Measurements from ENCODE around the gene ATRN.

DNA sequence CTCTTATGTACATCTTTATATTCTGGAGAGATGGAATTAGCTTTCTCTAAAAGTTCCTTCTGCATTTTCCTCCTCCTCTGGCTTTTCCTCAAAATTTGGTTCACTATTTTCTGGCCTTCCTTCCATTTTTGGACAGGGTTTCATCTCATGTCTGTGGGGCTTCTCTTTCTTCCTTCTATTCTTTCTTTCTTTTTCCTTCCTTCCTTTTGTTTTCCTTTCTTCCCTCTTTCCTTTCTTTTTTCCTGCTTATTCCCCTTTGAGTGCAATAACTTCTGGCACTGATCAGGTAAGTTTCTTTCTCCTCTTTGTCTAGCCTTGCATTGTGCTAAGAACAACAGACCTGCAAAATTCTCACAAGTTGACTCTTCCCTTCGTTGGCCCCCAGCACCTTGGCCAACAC, 5.5 kb upstream of the ATRN start:
- TF ChIP-seq, protein P1, sequence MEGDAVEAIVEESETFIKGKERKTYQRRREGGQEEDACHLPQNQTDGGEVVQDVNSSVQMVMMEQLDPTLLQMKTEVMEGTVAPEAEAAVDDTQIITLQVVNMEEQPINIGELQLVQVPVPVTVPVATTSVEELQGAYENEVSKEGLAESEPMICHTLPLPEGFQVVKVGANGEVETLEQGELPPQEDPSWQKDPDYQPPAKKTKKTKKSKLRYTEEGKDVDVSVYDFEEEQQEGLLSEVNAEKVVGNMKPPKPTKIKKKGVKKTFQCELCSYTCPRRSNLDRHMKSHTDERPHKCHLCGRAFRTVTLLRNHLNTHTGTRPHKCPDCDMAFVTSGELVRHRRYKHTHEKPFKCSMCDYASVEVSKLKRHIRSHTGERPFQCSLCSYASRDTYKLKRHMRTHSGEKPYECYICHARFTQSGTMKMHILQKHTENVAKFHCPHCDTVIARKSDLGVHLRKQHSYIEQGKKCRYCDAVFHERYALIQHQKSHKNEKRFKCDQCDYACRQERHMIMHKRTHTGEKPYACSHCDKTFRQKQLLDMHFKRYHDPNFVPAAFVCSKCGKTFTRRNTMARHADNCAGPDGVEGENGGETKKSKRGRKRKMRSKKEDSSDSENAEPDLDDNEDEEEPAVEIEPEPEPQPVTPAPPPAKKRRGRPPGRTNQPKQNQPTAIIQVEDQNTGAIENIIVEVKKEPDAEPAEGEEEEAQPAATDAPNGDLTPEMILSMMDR (IDR thresholded peaks at IDR 0.05) = no peak
- no peak for TF ChIP-seq POLR2A (IDR thresholded peaks at IDR 0.05)
- no peak for TF ChIP-seq EP300 (IDR thresholded peaks at IDR 0.05)

Data from tibial nerve (tissue), 4 donors.